Measurements from ENCODE around the gene BMERB1. TPM values are rescaled to one million over a fixed set of nuclear protein-coding genes. Genes with fewer than 3 reads are reported as not detected.

The BMERB1 gene
- polyA plus RNA-seq, 1 donor (not counting 4 experiments of a cell fraction or from before 2014, with no cell fraction given): 7.8 TPM

DNA sequence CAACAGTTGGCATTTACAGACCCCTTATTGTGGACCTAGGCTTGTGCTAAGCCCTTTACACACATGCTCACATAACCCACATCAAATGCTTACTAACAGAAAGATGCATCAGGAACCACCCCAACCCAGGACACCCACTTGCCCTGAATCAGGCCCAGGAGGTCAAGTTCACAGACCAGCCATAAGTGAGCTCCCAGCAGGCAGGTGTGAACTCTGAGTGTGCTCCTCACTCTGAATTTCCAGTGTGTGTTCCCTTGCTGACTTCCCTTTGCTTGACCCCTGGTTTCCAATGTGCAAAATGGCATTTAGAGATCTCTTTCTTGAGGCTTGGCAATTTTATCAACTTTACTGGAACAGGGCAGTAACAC is 87.0 kb downstream of the BMERB1 start:
- Histone ChIP-seq H3K36me3 (ENCODE audit: control insufficient read depth in 2 of 2, extremely low read depth in 1 of 2, insufficient read depth in 2 of 2, low read length in 2 of 2) (no peaks in the 10 kb centered on the region), H3K9me1 (ENCODE audit: control insufficient read depth, extremely low read depth, insufficient read depth, low read length) (no peaks in the 10 kb centered on the region), H3K9me3 (ENCODE audit: control insufficient read depth, low read depth, low read length) (no peaks in the 10 kb centered on the region), H3K79me2 (ENCODE audit: control insufficient read depth, insufficient read depth, low read length) (no peaks in the 10 kb centered on the region), H3K4me2 (ENCODE audit: control insufficient read depth, extremely low read depth, insufficient read depth, low read depth, low read length) (no peak overlapping the region), H4K20me1 (ENCODE audit: control insufficient read depth, extremely low read depth, insufficient read depth, low read length) (no peaks in the 10 kb centered on the region), H3K4me1 (ENCODE audit: control insufficient read depth, extremely low read depth, insufficient read depth, low read length) (no peaks in the 10 kb centered on the region), H3K9ac (ENCODE audit: control insufficient read depth, extremely low read depth, insufficient read depth, low read length) (no peak overlapping the region), H3K27ac (ENCODE audit: control insufficient read depth, insufficient read depth, low read length) (no peak overlapping the region), H3K27me3 (ENCODE audit: control insufficient read depth, extremely low read depth, insufficient read depth, low read length) (no peaks in the 10 kb centered on the region), H3K4me3 (ENCODE audit: control insufficient read depth in 2 of 3, extremely low read depth in 1 of 3, insufficient read depth in 2 of 3, low read depth in 1 of 3, low read length in 3 of 3) (no peak overlapping the region), H2AFZ (ENCODE audit: control insufficient read depth, low read length) (no peak overlapping the region)
- dilution Hi-C loops (cut with MboI; ENCODE audit: extremely low pct_ligation_motif_present, low sequenced_read_pairs): no loop called here
- no peak for TF ChIP-seq EZH2 (IDR thresholded peaks at IDR 0.05; ENCODE audit: low read length)
- TF ChIP-seq CTCF (optimal IDR thresholded peaks at IDR 0.05 in 1 of 3, IDR thresholded peaks at IDR 0.05 in 1 of 3, conservative IDR thresholded peaks at IDR 0.05 in 1 of 3; ENCODE audit: extremely low read depth in 1 of 3, insufficient read depth in 2 of 3, low read length in 3 of 3): no peak
- DNase-seq (ENCODE audit: low read depth, low spot score): no peak
- FAIRE-seq: no peak

DNA sequence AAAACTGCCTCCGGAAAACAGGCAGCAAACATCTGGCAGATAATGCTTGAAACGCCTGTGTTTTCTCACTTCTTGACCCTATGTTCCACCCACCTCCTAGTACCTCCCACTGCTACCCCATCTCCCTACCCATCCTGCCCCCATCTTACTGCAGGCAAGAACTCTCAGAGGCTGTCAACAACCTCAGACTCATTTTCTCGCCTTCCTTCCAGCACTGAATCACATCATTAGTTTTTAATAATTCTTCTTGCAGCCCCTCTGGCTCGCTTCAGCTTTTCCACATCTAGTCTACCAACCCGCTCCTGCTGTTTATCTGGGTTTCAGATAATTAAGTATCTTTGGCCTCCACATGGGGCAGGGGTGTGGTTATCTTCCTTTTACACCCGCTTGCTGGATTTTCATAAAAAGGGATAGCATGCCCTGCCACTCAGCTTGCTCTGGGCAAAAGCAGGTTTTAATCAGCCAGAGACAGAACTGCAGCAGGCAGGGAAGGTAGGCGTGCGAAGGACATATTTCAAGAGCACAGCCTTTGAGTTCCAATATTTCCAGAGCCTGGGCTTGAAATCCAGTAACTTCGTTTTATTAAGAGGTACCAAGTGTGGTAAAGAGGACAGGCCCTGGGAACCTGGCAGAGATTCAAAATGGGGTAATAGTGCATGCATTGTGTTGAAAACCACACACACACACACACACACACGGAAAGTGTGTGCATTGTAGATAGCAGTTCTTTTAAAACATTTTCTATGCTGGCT is 87.5 kb downstream of the BMERB1 start:
- Histone ChIP-seq H3K9me1 (ENCODE audit: control insufficient read depth, extremely low read depth, insufficient read depth, low read length) (no peaks in the 10 kb centered on the region), H2AFZ (ENCODE audit: control insufficient read depth, low read length) (no peak overlapping the region), H3K36me3 (ENCODE audit: control insufficient read depth in 2 of 2, extremely low read depth in 1 of 2, insufficient read depth in 2 of 2, low read length in 2 of 2) (no peaks in the 10 kb centered on the region), H3K9ac (ENCODE audit: control insufficient read depth, extremely low read depth, insufficient read depth, low read length) (no peak overlapping the region), H3K9me3 (ENCODE audit: control insufficient read depth, low read depth, low read length) (no peaks in the 10 kb centered on the region), H3K4me1 (ENCODE audit: control insufficient read depth, extremely low read depth, insufficient read depth, low read length) (no peaks in the 10 kb centered on the region), H3K4me3 (ENCODE audit: control insufficient read depth in 2 of 3, extremely low read depth in 1 of 3, insufficient read depth in 2 of 3, low read depth in 1 of 3, low read length in 3 of 3) (no peak overlapping the region), H3K27me3 (ENCODE audit: control insufficient read depth, extremely low read depth, insufficient read depth, low read length) (no peaks in the 10 kb centered on the region), H3K27ac (ENCODE audit: control insufficient read depth, insufficient read depth, low read length) (no peak overlapping the region), H4K20me1 (ENCODE audit: control insufficient read depth, extremely low read depth, insufficient read depth, low read length) (no peaks in the 10 kb centered on the region), H3K4me2 (ENCODE audit: control insufficient read depth, extremely low read depth, insufficient read depth, low read depth, low read length) (no peak overlapping the region), H3K79me2 (ENCODE audit: control insufficient read depth, insufficient read depth, low read length) (no peaks in the 10 kb centered on the region)
- DNase-seq (ENCODE audit: low read depth, low spot score): no peak
- TF ChIP-seq CTCF (optimal IDR thresholded peaks at IDR 0.05 in 1 of 3, IDR thresholded peaks at IDR 0.05 in 1 of 3, conservative IDR thresholded peaks at IDR 0.05 in 1 of 3; ENCODE audit: extremely low read depth in 1 of 3, insufficient read depth in 2 of 3, low read length in 3 of 3) (no peak), EZH2 (IDR thresholded peaks at IDR 0.05; ENCODE audit: low read length) (no peak)
- dilution Hi-C loops (cut with MboI; ENCODE audit: extremely low pct_ligation_motif_present, low sequenced_read_pairs): no loop called here
- FAIRE-seq: no peak

Data from keratinocyte (primary cell).